Smooth muscle cell (in vitro differentiated cells): ENCODE data around the gene CCDC33. TPM values are rescaled to one million over a fixed set of nuclear protein-coding genes. Genes with fewer than 3 reads are reported as not detected.
A peak's percentile ranks its signal among the peaks of the same experiment; 100 is the strongest.

Experiments
- DNase-seq: peaks from one replicate; lab custom pipeline; 2025; ENCODE audit not compliant: unreplicated experiment; lab: John Stamatoyannopoulos, UW
- H2AFZ ChIP-seq: fragments of 200-600 bp; sonication (generic); 2 replicates; pipeline ENCODE4 v1.6.0; 2016; ENCODE audit warnings: antibody characterized with exemption, low read depth, mild to moderate bottlenecking
- H3F3A ChIP-seq: fragments of 200-600 bp; sonication (generic); 2 replicates; pipeline ENCODE4 v1.6.0; 2017; ENCODE audit warnings: antibody characterized with exemption, low read depth
- H3K27ac ChIP-seq: fragments of 200-600 bp; sonication (generic); 2 replicates; pipeline ENCODE4 v1.5.1; 2016; ENCODE audit warnings: low read depth, mild to moderate bottlenecking
- H3K27me3 ChIP-seq: fragments of 200-600 bp; sonication (generic); 2 replicates; pipeline ENCODE4 v1.6.1; 2016; ENCODE audit warnings: low read depth, mild to moderate bottlenecking
- H3K36me3 ChIP-seq: fragments of 200-600 bp; sonication (generic); 2 replicates; pipeline ENCODE4 v1.5.1; 2016; ENCODE audit warnings: low read depth
- H3K4me1 ChIP-seq: fragments of 200-600 bp; sonication (generic); 2 replicates; pipeline ENCODE4 v1.5.1; 2016; ENCODE audit warnings: low read depth
- H3K4me2 ChIP-seq: fragments of 200-600 bp; sonication (generic); 2 replicates; pipeline ENCODE4 v1.6.0; 2016; ENCODE audit warnings: mild to moderate bottlenecking
- H3K4me3 ChIP-seq: fragments of 200-600 bp; sonication (generic); 2 replicates; pipeline ENCODE4 v1.5.1; 2016; ENCODE audit warnings: mild to moderate bottlenecking
- H3K79me2 ChIP-seq: fragments of 200-600 bp; sonication (generic); 2 replicates; pipeline ENCODE4 v1.6.0; 2016; ENCODE audit warnings: low read depth, mild to moderate bottlenecking
- H3K9ac ChIP-seq: fragments of 200-600 bp; sonication (generic); 2 replicates; pipeline ENCODE4 v1.6.0; 2016; ENCODE audit warnings: low read depth
- H3K9me3 ChIP-seq: fragments of 200-600 bp; sonication (generic); replicated peaks from 2 replicates; pipeline ENCODE4 v1.5.1; 2016; ENCODE audit warnings: low read depth
- H4K20me1 ChIP-seq: fragments of 200-600 bp; sonication (generic); 2 replicates; pipeline ENCODE4 v1.6.0; 2016; ENCODE audit warnings: low read depth
- WGBS: methylation state at CpG from one replicate; pipeline ENCODE4 v1.1.7; 2016; ENCODE audit warnings: low lambda C conversion rate; 5-methylcytosine and 5-hydroxymethylcytosine counted together
- polyA plus RNA-seq: library from polyadenylated mRNA; unstranded; fragments of >200 nt; fragmentation: Nextera tagmentation; extraction: Ambion mirVana; gene quantifications from 2 replicates; pipeline ENCODE4 v1.2.1, GENCODE V29; 2016
- total RNA-seq: library from RNA; depleted of rRNA; stranded (reverse); fragments of >200 nt; gene quantifications from 2 replicates; pipeline ENCODE4 v1.2.3, GENCODE V29; 2014
- TF ChIP-seq, protein P1 (sequence below): fragments of 200-600 bp; sonication (generic); IDR thresholded peaks from 2 replicates; pipeline ENCODE4 v1.5.1; 2017; ENCODE audit warnings: borderline replicate concordance, mild to moderate bottlenecking, antibody characterized with exemption; ENCODE audit not compliant: insufficient read depth, poor library complexity, severe bottlenecking

CCDC33 gene
- total and polyA plus RNA-seq, 2 experiments from 2014 or later, result 3.8 to 5.8 TPM

DNA sequence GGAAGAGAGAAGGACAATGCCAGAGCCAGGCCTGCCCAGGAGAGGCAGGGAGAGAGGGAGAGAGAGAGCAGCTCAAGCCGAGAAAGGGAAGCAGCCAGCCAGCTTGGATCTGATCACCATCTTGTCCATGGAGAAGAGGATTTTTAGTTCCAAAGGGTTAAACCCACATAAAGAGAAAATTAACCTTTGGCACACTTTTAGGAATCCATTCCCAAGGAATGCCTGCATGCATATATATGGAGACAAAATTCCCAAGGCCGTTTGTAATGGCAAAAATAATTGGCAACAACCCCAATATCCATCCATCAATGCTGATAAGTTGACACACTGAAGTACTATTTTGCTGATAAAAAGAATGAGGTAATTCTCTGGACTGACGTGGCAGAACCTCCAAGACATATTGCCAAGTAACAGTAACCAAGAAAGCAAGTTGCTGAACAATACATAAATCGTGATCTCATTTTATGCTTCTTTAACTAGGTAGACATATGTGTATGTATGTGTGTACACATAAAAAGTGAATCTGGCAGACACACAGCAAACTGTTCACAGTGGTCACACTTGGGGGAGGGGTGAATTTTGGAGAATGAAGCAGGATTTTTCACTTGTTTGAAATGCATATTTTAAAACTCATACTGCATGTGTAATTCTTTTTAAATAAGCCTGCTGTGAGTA is 26.0 kb upstream of the CCDC33 start:
- H4K20me1 ChIP-seq, result no peaks in the 10 kb centered on the region
- no peaks in the 10 kb centered on the region for H3K9me3 ChIP-seq
- DNase-seq, result no peak
- H3K36me3 ChIP-seq, result no peaks in the 10 kb centered on the region
- no peak overlapping the region for H3K4me3 ChIP-seq
- H3K79me2 ChIP-seq, result no peaks in the 10 kb centered on the region
- peak overlapping the region; percentile 78 for H3K4me2 ChIP-seq
- WGBS, result 54% methylated on average over 4 of the region's 4 CpGs
- H3F3A ChIP-seq, result peaks cover 8% of the 10 kb centered on the region
- H3K9ac ChIP-seq, result peak overlapping the region; percentile 37
- TF ChIP-seq, protein P1, sequence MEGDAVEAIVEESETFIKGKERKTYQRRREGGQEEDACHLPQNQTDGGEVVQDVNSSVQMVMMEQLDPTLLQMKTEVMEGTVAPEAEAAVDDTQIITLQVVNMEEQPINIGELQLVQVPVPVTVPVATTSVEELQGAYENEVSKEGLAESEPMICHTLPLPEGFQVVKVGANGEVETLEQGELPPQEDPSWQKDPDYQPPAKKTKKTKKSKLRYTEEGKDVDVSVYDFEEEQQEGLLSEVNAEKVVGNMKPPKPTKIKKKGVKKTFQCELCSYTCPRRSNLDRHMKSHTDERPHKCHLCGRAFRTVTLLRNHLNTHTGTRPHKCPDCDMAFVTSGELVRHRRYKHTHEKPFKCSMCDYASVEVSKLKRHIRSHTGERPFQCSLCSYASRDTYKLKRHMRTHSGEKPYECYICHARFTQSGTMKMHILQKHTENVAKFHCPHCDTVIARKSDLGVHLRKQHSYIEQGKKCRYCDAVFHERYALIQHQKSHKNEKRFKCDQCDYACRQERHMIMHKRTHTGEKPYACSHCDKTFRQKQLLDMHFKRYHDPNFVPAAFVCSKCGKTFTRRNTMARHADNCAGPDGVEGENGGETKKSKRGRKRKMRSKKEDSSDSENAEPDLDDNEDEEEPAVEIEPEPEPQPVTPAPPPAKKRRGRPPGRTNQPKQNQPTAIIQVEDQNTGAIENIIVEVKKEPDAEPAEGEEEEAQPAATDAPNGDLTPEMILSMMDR, result no peak
- peaks cover 42% of the 10 kb centered on the region for H3K4me1 ChIP-seq
- peak overlapping the region; percentile 73 for H3K27ac ChIP-seq
- no peak overlapping the region for H2AFZ ChIP-seq
- no peaks in the 10 kb centered on the region for H3K27me3 ChIP-seq

DNA sequence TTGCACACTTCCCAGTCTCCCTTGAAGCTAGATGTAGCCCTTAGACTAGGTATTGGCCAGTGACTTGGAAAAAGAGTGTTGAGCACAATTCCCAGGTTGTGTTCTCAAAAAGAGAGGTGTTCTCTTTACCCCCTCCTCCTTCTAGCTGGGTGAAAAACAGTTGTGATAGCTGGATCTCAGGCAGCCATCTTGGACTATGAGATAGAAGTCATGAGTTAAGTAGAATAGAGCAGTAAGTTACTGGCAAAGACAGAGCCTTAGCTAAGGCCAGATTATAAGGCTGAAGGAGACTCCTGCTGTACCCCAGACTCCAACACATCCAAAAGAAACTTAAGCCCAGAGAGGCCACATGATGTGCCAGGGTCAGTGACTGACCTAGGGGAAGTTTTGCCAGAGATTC is 25.4 kb upstream of the CCDC33 start:
- Histone ChIP-seq H3K9me3 (no peaks in the 10 kb centered on the region), H3F3A (peaks cover 8% of the 10 kb centered on the region), H3K4me1 (peaks cover 48% of the 10 kb centered on the region), H3K9ac (peak overlapping the region; percentile 37), H4K20me1 (no peaks in the 10 kb centered on the region), H3K36me3 (no peaks in the 10 kb centered on the region), H3K4me2 (no peak overlapping the region), H3K27ac (peak overlapping the region; percentile 73), H3K4me3 (no peak overlapping the region), H3K79me2 (no peaks in the 10 kb centered on the region), H3K27me3 (no peaks in the 10 kb centered on the region), H2AFZ (no peak overlapping the region)
- TF ChIP-seq, protein P1, result no peak
- DNase-seq, result no peak

DNA sequence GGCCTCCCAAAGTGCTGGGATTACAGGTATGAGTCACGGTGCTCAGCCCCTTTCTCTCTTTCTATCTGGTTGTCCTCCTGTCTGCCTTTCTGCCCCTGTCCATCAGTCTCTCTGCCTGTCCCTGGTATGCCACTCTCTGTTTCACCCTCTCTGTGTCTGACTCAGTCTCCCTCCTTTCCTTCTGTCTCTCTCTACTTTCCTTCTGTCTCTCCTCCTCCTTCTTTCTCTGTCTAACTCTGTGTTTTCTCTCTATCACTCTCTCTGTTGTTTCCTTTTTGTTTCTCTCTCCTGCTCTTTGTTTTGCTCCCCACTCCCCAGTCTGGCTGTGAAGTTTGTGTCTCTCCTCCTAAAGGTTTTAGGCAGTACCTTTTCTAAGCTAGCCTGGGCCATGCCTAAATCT is 24.5 kb upstream of the CCDC33 start:
- H3F3A ChIP-seq, result peaks cover 8% of the 10 kb centered on the region
- H3K27ac ChIP-seq, result no peak overlapping the region
- TF ChIP-seq, protein P1, result no peak
- H3K4me3 ChIP-seq, result no peak overlapping the region
- no peaks in the 10 kb centered on the region for H3K36me3 ChIP-seq
- H4K20me1 ChIP-seq, result no peaks in the 10 kb centered on the region
- no peaks in the 10 kb centered on the region for H3K79me2 ChIP-seq
- H3K9ac ChIP-seq, result no peak overlapping the region
- H2AFZ ChIP-seq, result no peak overlapping the region
- no peak for DNase-seq
- peaks cover 52% of the 10 kb centered on the region for H3K4me1 ChIP-seq
- WGBS, result 100% methylated on average over 1 of the region's 1 CpG
- no peak overlapping the region for H3K4me2 ChIP-seq
- H3K9me3 ChIP-seq, result no peaks in the 10 kb centered on the region
- no peaks in the 10 kb centered on the region for H3K27me3 ChIP-seq

DNA sequence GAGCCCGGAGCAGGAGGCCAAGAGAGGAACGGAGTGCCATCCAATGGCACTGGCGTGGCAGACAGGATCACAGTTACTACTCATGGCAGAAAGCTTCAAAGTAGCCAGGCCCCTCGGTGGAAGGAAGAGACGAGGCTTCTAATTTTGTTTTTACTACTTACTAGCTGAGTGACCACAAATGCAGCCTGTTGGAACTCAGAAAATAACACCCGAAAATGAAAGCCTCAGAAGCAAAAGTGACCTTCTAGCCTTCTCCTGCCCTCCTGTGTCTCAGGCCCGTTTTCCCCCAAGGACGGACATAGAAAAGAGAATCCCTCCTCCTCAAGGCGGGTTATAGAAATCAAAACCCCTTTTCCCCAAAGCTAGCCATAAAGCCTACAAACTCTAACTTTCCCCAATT is 23.6 kb upstream of the CCDC33 start:
- H3F3A ChIP-seq, result peaks cover 8% of the 10 kb centered on the region
- H3K79me2 ChIP-seq, result no peaks in the 10 kb centered on the region
- no peak for DNase-seq
- H3K27me3 ChIP-seq, result no peaks in the 10 kb centered on the region
- TF ChIP-seq, protein P1, result no peak
- 74% methylated on average over 9 of the region's 9 CpGs for whole genome bisulfite sequencing
- no peaks in the 10 kb centered on the region for H4K20me1 ChIP-seq
- H3K4me2 ChIP-seq, result no peak overlapping the region
- H3K9me3 ChIP-seq, result no peaks in the 10 kb centered on the region
- peak overlapping the region; percentile 18 for H3K27ac ChIP-seq
- peaks cover 52% of the 10 kb centered on the region for H3K4me1 ChIP-seq
- no peak overlapping the region for H3K9ac ChIP-seq
- no peaks in the 10 kb centered on the region for H3K36me3 ChIP-seq
- no peak overlapping the region for H2AFZ ChIP-seq
- no peak overlapping the region for H3K4me3 ChIP-seq
